Spleen (tissue), 11 donors: ENCODE data around the gene TSPAN14. TPM values are rescaled to one million over a fixed set of nuclear protein-coding genes. Genes with fewer than 3 reads are reported as not detected.

ENCODE experiments used
- DNase-seq: peaks from one replicate; pipeline ENCODE4 v3.0.0-alpha.2; 2020
- H3K27ac ChIP-seq, 8 donors: fragments of 200-600 bp; sonication (generic) in 7 of 8; 1 replicate in 4 of 8; 2 replicates in 4 of 8; pipeline versions ENCODE4 v1.5.0 to v1.8.0; 2016 to 2021; ENCODE audit warnings: inconsistent platforms in 4 of 8, mild to moderate bottlenecking in 4 of 8, moderate library complexity in 1 of 8
- H3K27me3 ChIP-seq, 7 donors: fragments of 200-600 bp; sonication (generic) in 6 of 7; replicated peaks in 1 of 7; 1 replicate in 4 of 7; 2 replicates in 3 of 7; pipeline versions ENCODE4 v1.5.0 to v1.8.0; 2016 to 2021; ENCODE audit warnings: inconsistent platforms in 3 of 7, mild to moderate bottlenecking in 1 of 7
- H3K36me3 ChIP-seq, 6 donors: fragments of 200-600 bp; sonication (generic) in 5 of 6; 1 replicate in 4 of 6; 2 replicates in 2 of 6; pipeline versions ENCODE4 v1.5.0 to v1.8.0; 2016 to 2021; ENCODE audit warnings: inconsistent platforms in 2 of 6
- H3K4me1 ChIP-seq, 6 donors: fragments of 200-600 bp; sonication (generic) in 5 of 6; 1 replicate in 3 of 6; 2 replicates in 3 of 6; pipeline versions ENCODE4 v1.5.0 to v1.8.0; 2016 to 2021; ENCODE audit warnings: inconsistent platforms in 3 of 6
- H3K4me3 ChIP-seq, 8 donors: fragments of 200-600 bp; sonication (generic) in 7 of 8; 1 replicate in 4 of 8; 2 replicates in 4 of 8; pipeline versions ENCODE4 v1.5.0 to v1.8.0; 2016 to 2021; ENCODE audit warnings: inconsistent platforms in 4 of 8, mild to moderate bottlenecking in 4 of 8, moderate library complexity in 2 of 8
- H3K9me3 ChIP-seq, 8 donors: fragments of 200-600 bp; sonication (generic) in 7 of 8; 1 replicate in 4 of 8; 2 replicates in 4 of 8; pipeline versions ENCODE4 v1.5.0 to v1.8.0; 2016 to 2021; ENCODE audit warnings: inconsistent platforms in 4 of 8
- CTCF ChIP-seq, 11 experiments: fragments of 200-600 bp in 7 of 11; fragments of 450-650 bp in 4 of 11; sonication (generic) in 4 of 11; IDR thresholded peaks in 8 of 11; conservative IDR thresholded peaks in 3 of 11; 1 replicate in 7 of 11; 2 replicates in 4 of 11; pipeline versions ENCODE4 v1.4.0 to v1.8.0; 2016 to 2021; ENCODE audit warnings: antibody characterized with exemption in 11 of 11, inconsistent platforms in 4 of 11, mild to moderate bottlenecking in 1 of 11
- POLR2A ChIP-seq, 3 donors: fragments of 450-650 bp; IDR thresholded peaks; one replicate each; pipeline ENCODE4 v1.5.1; 2017; ENCODE audit warnings: antibody characterized with exemption in 3 of 3, mild to moderate bottlenecking in 1 of 3
- POLR2AphosphoS5 ChIP-seq, 3 donors: sonication (generic); formaldehyde crosslinking; IDR thresholded peaks; one replicate each; pipeline ENCODE4 v1.5.1; 2017; ENCODE audit warnings: antibody characterized with exemption in 3 of 3
- WGBS, 5 donors: extraction: QIAGEN DNeasy Blood & Tissue Kit in 3 of 5; methylation state at CpG; one replicate each; pipeline versions ENCODE4 v1.1.5 to v1.1.7; 2013 to 2018; 5-methylcytosine and 5-hydroxymethylcytosine counted together
- intact Hi-C: fragments of 100-400 bp; cut with DNase I; formaldehyde crosslinking; loops from one replicate; pipeline ENCODE4 v1.15.0; 2023; ENCODE audit warnings: low total_unique reads
- polyA plus RNA-seq, 3 donors: library from polyadenylated mRNA; stranded (reverse); fragments of 200-250 nt; gene quantifications; one replicate each; pipeline ENCODE4 v1.2.1, GENCODE V29; 2013
- total RNA-seq, 7 donors: library from RNA; depleted of rRNA in 3 of 7; stranded (reverse); fragments of >200 nt in 3 of 7; fragmentation: NEBNext Ultra II Directional in 4 of 7; extraction: Animal tissue kit (Norgen Biotek cat#: 25700) in 4 of 7; gene quantifications; one replicate each; pipeline versions ENCODE4 v1.1.0 to v1.2.1, GENCODE V29; 2016 to 2021
- donor health status: healthy with polysubstance abuse.
- donor health status: DM: no; HTN: no; CAD: no; lungs with moderate emphysema.
- donor health status: DM: no; HTN: no; CAD: no.
- donor health status: Bipolar disorder and iron deficiency.
- donor health status: healthy.
- donor health status: DM: no; HTN: no; CAD: no.
- donor health status: DM: yes; HTN: yes; CAD: no.

Gene TSPAN14
- total and polyA plus RNA-seq, 10 donors, result 13.3 to 172 (median 108) TPM

GRCh38 chr10:80465839-80466590 is 11.9 kb downstream of the TSPAN14 start:
- Histone ChIP-seq H3K27me3 (no peaks in the 10 kb centered on the region), H3K4me1 (peaks cover 90 to 100% (median 100%) of the 10 kb centered on the region in 6 donors), H3K27ac (peak overlapping the region; percentile 30 to 99 (median 88)), H3K36me3 (peaks cover 0 to 42% (median 2%) of the 10 kb centered on the region in 6 donors), H3K9me3 (no peaks in the 10 kb centered on the region), H3K4me3 (peak overlapping the region in 2 of 8 donors; percentile 3 to 87)
- DNase-seq, result peak; percentile 49
- 58 to 76% (median 62%) methylated on average over 10 of the region's 10 CpGs for WGBS, 5 donors
- TF ChIP-seq POLR2A (IDR thresholded peaks at IDR 0.05) (no peak), CTCF (IDR thresholded peaks at IDR 0.05 in 8 of 11, conservative IDR thresholded peaks at IDR 0.05 in 3 of 11) (no peak), POLR2AphosphoS5 (IDR thresholded peaks at IDR 0.05) (peak in 1 of 3 donors; percentile 16)
- intact Hi-C loops, result no loop called here

- intact Hi-C loops, result no loop called here
- H3K27ac ChIP-seq, result peak overlapping the region; percentile 65 to 99 (median 88)
- peak overlapping the region in 1 of 8 donors; percentile 87 for H3K4me3 ChIP-seq
Measured at GRCh38 chr10:80466724-80467326, 12.7 kb downstream of the TSPAN14 start.

GRCh38 chr10:80468002-80468401 is 13.9 kb downstream of the TSPAN14 start:
- H3K4me1 ChIP-seq, result peaks cover 92 to 100% (median 100%) of the 10 kb centered on the region in 6 donors
- peak; percentile 94 for DNase-seq
- peak overlapping the region; percentile 65 to 99 (median 88) for H3K27ac ChIP-seq
- H3K4me3 ChIP-seq, result peak overlapping the region in 5 of 8 donors; percentile 24 to 87 (median 28)
- WGBS, 5 donors, result 11 to 26% (median 15%) methylated on average over 6 of the region's 6 CpGs
- TF ChIP-seq CTCF (IDR thresholded peaks at IDR 0.05 in 8 of 11, conservative IDR thresholded peaks at IDR 0.05 in 3 of 11), result peak in 2 of 11 experiments; percentile 12 to 30
- peak; percentile 91 to 97 (median 96) for TF ChIP-seq POLR2AphosphoS5 (IDR thresholded peaks at IDR 0.05)
- peak in 1 of 3 donors; percentile 9 for TF ChIP-seq POLR2A (IDR thresholded peaks at IDR 0.05)
- intact Hi-C loops, result no loop called here
- H3K27me3 ChIP-seq, result no peaks in the 10 kb centered on the region
- no peaks in the 10 kb centered on the region for H3K9me3 ChIP-seq
- H3K36me3 ChIP-seq, result peaks cover 0 to 56% (median 2%) of the 10 kb centered on the region in 6 donors

More at GRCh38 chr10:80466724-80467326, 12.7 kb downstream of the TSPAN14 start:
- no peak for TF ChIP-seq POLR2AphosphoS5 (IDR thresholded peaks at IDR 0.05)
- TF ChIP-seq CTCF (IDR thresholded peaks at IDR 0.05 in 8 of 11, conservative IDR thresholded peaks at IDR 0.05 in 3 of 11), result no peak
- TF ChIP-seq POLR2A (IDR thresholded peaks at IDR 0.05), result no peak
- peaks cover 90 to 100% (median 100%) of the 10 kb centered on the region in 6 donors for H3K4me1 ChIP-seq
- 45 to 65% (median 53%) methylated on average over 10 of the region's 10 CpGs for WGBS, 5 donors
- no peaks in the 10 kb centered on the region for H3K9me3 ChIP-seq
- no peak for DNase-seq
- no peaks in the 10 kb centered on the region for H3K27me3 ChIP-seq
- H3K36me3 ChIP-seq, result peaks cover 0 to 46% (median 2%) of the 10 kb centered on the region in 6 donors
